Smooth muscle cell (in vitro differentiated cells): ENCODE measurements around the gene MKI67. TPM values are rescaled to one million over a fixed set of nuclear protein-coding genes. Genes with fewer than 3 reads are reported as not detected.
A peak's percentile ranks its signal among the peaks of the same experiment; 100 is the strongest.

Experiments used
- DNase-seq: peaks from one replicate; lab custom pipeline; 2025; ENCODE audit not compliant: unreplicated experiment; lab: John Stamatoyannopoulos, UW
- H2AFZ ChIP-seq: fragments of 200-600 bp; sonication (generic); 2 replicates; pipeline ENCODE4 v1.6.0; 2016; ENCODE audit warnings: antibody characterized with exemption, low read depth, mild to moderate bottlenecking
- H3F3A ChIP-seq: fragments of 200-600 bp; sonication (generic); 2 replicates; pipeline ENCODE4 v1.6.0; 2017; ENCODE audit warnings: antibody characterized with exemption, low read depth
- H3K27ac ChIP-seq: fragments of 200-600 bp; sonication (generic); 2 replicates; pipeline ENCODE4 v1.5.1; 2016; ENCODE audit warnings: low read depth, mild to moderate bottlenecking
- H3K27me3 ChIP-seq: fragments of 200-600 bp; sonication (generic); 2 replicates; pipeline ENCODE4 v1.6.1; 2016; ENCODE audit warnings: low read depth, mild to moderate bottlenecking
- H3K36me3 ChIP-seq: fragments of 200-600 bp; sonication (generic); 2 replicates; pipeline ENCODE4 v1.5.1; 2016; ENCODE audit warnings: low read depth
- H3K4me1 ChIP-seq: fragments of 200-600 bp; sonication (generic); 2 replicates; pipeline ENCODE4 v1.5.1; 2016; ENCODE audit warnings: low read depth
- H3K4me2 ChIP-seq: fragments of 200-600 bp; sonication (generic); 2 replicates; pipeline ENCODE4 v1.6.0; 2016; ENCODE audit warnings: mild to moderate bottlenecking
- H3K4me3 ChIP-seq: fragments of 200-600 bp; sonication (generic); 2 replicates; pipeline ENCODE4 v1.5.1; 2016; ENCODE audit warnings: mild to moderate bottlenecking
- H3K79me2 ChIP-seq: fragments of 200-600 bp; sonication (generic); 2 replicates; pipeline ENCODE4 v1.6.0; 2016; ENCODE audit warnings: low read depth, mild to moderate bottlenecking
- H3K9ac ChIP-seq: fragments of 200-600 bp; sonication (generic); 2 replicates; pipeline ENCODE4 v1.6.0; 2016; ENCODE audit warnings: low read depth
- H3K9me3 ChIP-seq: fragments of 200-600 bp; sonication (generic); replicated peaks from 2 replicates; pipeline ENCODE4 v1.5.1; 2016; ENCODE audit warnings: low read depth
- H4K20me1 ChIP-seq: fragments of 200-600 bp; sonication (generic); 2 replicates; pipeline ENCODE4 v1.6.0; 2016; ENCODE audit warnings: low read depth
- CTCF ChIP-seq: fragments of 200-600 bp; sonication (generic); IDR thresholded peaks from 2 replicates; pipeline ENCODE4 v1.5.1; 2017; ENCODE audit warnings: borderline replicate concordance, mild to moderate bottlenecking, antibody characterized with exemption; ENCODE audit not compliant: insufficient read depth, poor library complexity, severe bottlenecking
- WGBS: methylation state at CpG from one replicate; pipeline ENCODE4 v1.1.7; 2016; ENCODE audit warnings: low lambda C conversion rate; 5-methylcytosine and 5-hydroxymethylcytosine counted together
- polyA plus RNA-seq: library from polyadenylated mRNA; unstranded; fragments of >200 nt; fragmentation: Nextera tagmentation; extraction: Ambion mirVana; gene quantifications from 2 replicates; pipeline ENCODE4 v1.2.1, GENCODE V29; 2016
- total RNA-seq: library from RNA; depleted of rRNA; stranded (reverse); fragments of >200 nt; gene quantifications from 2 replicates; pipeline ENCODE4 v1.2.3, GENCODE V29; 2014

MKI67 gene
- total and polyA plus RNA-seq, 2 experiments from 2014 or later = 7.9 to 10.8 TPM

GRCh38 chr10:128050121-128050516, 76.1 kb downstream of the MKI67 start:
- Histone ChIP-seq H3K9me3 (no peaks in the 10 kb centered on the region), H2AFZ (no peak overlapping the region), H3K4me2 (no peak overlapping the region), H3K36me3 (no peaks in the 10 kb centered on the region), H3K27ac (no peak overlapping the region), H3K9ac (no peak overlapping the region), H3K79me2 (no peaks in the 10 kb centered on the region), H3K27me3 (no peaks in the 10 kb centered on the region), H3K4me1 (peaks cover 10% of the 10 kb centered on the region), H3K4me3 (no peak overlapping the region), H4K20me1 (peaks cover 9% of the 10 kb centered on the region), H3F3A (peaks cover 4% of the 10 kb centered on the region)
- DNase-seq = no peak
- no peak for TF ChIP-seq CTCF
- 82% methylated on average over 1 of the region's 1 CpG for WGBS

GRCh38 chr10:128049226-128050120, 76.8 kb downstream of the MKI67 start:
- peaks cover 10% of the 10 kb centered on the region for H3K4me1 ChIP-seq
- no peaks in the 10 kb centered on the region for H3K27me3 ChIP-seq
- peaks cover 4% of the 10 kb centered on the region for H3F3A ChIP-seq
- no peaks in the 10 kb centered on the region for H3K9me3 ChIP-seq
- H3K9ac ChIP-seq = no peak overlapping the region
- DNase-seq = no peak
- H3K4me3 ChIP-seq = no peak overlapping the region
- no peak overlapping the region for H2AFZ ChIP-seq
- peak overlapping the region; percentile 45 for H3K4me2 ChIP-seq
- no peak for TF ChIP-seq CTCF
- peaks cover 8% of the 10 kb centered on the region for H4K20me1 ChIP-seq
- 67% methylated on average over 23 of the region's 23 CpGs for WGBS
- H3K79me2 ChIP-seq = no peaks in the 10 kb centered on the region
- peak overlapping the region; percentile 71 for H3K27ac ChIP-seq
- no peaks in the 10 kb centered on the region for H3K36me3 ChIP-seq

- 95% methylated on average over 6 of the region's 6 CpGs for WGBS
Observed at GRCh38 chr10:128048819-128049210, 77.4 kb downstream of the MKI67 start.

More at GRCh38 chr10:128048819-128049210, 77.4 kb downstream of the MKI67 start:
- peak overlapping the region; percentile 71 for H3K27ac ChIP-seq
- H4K20me1 ChIP-seq = peaks cover 8% of the 10 kb centered on the region
- no peak overlapping the region for H2AFZ ChIP-seq
- H3K4me2 ChIP-seq = peak overlapping the region; percentile 45
- H3K4me1 ChIP-seq = peaks cover 10% of the 10 kb centered on the region
- H3K36me3 ChIP-seq = no peaks in the 10 kb centered on the region
- H3K27me3 ChIP-seq = no peaks in the 10 kb centered on the region
- no peak for DNase-seq
- no peak overlapping the region for H3K9ac ChIP-seq
- H3F3A ChIP-seq = peaks cover 4% of the 10 kb centered on the region
- TF ChIP-seq CTCF = no peak
- no peaks in the 10 kb centered on the region for H3K79me2 ChIP-seq
- H3K9me3 ChIP-seq = no peaks in the 10 kb centered on the region
- H3K4me3 ChIP-seq = no peak overlapping the region
